Neural cell (in vitro differentiated cells): ENCODE measurements around the gene GPR161. TPM values are rescaled to one million over a fixed set of nuclear protein-coding genes. Genes with fewer than 3 reads are reported as not detected.

Source experiments
- H2AFZ ChIP-seq: fragments of 200-600, 300-800 bp; sonication (generic), shearing (Covaris generic); 2 replicates; pipeline ENCODE4 v1.6.0; 2014; ENCODE audit warnings: low read depth, mild to moderate bottlenecking, antibody characterized with exemption, low read length, moderate library complexity
- H3F3A ChIP-seq: fragments of 200-600 bp; shearing (Covaris generic); 2 replicates; pipeline ENCODE4 v1.6.1; 2016; ENCODE audit warnings: mild to moderate bottlenecking, moderate library complexity, mixed read lengths, antibody characterized with exemption, low read length; ENCODE audit not compliant: insufficient read depth, poor library complexity, severe bottlenecking
- H3K27ac ChIP-seq: fragments of 200-600, 300-800 bp; sonication (generic), shearing (Covaris generic); 2 replicates; pipeline ENCODE4 v1.5.1; 2014; ENCODE audit warnings: mild to moderate bottlenecking, low read length, moderate library complexity
- H3K27me3 ChIP-seq: fragments of 300-800, 200-600 bp; sonication (generic), shearing (Covaris generic); 2 replicates; pipeline ENCODE4 v1.6.0; 2014; ENCODE audit warnings: mild to moderate bottlenecking, low read depth, low read length, moderate library complexity; ENCODE audit not compliant: insufficient read depth
- H3K36me3 ChIP-seq: fragments of 300-800, 200-600 bp; sonication (generic), shearing (Covaris generic); 2 replicates; pipeline ENCODE4 v1.5.1; 2014; ENCODE audit warnings: mild to moderate bottlenecking, antibody characterized with exemption, low read length, moderate library complexity; ENCODE audit not compliant: insufficient read depth
- H3K4me2 ChIP-seq: fragments of 300-800, 200-600 bp; sonication (generic), shearing (Covaris generic); 2 replicates; pipeline ENCODE4 v1.6.0; 2014; ENCODE audit warnings: mild to moderate bottlenecking, low read length
- H3K4me3 ChIP-seq: fragments of 300-800, 200-600 bp; sonication (generic), shearing (Covaris generic); 2 replicates; pipeline ENCODE4 v1.5.1; 2014; ENCODE audit warnings: mild to moderate bottlenecking, low read length, moderate library complexity
- H3K79me2 ChIP-seq: fragments of 200-600 bp; shearing (Covaris generic); replicated peaks from 2 replicates; pipeline ENCODE4 v1.6.0; 2014; ENCODE audit warnings: mild to moderate bottlenecking, low read length, moderate library complexity; ENCODE audit not compliant: insufficient read depth
- H3K9ac ChIP-seq: fragments of 300-800, 200-600 bp; sonication (generic), shearing (Covaris generic); 2 replicates; pipeline ENCODE4 v1.6.1; 2016; ENCODE audit warnings: mild to moderate bottlenecking, low read length, mixed read lengths
- H3K9me2 ChIP-seq: fragments of 200-600 bp; shearing (Covaris generic); 2 replicates; pipeline ENCODE4 v1.6.1; 2016; ENCODE audit warnings: mild to moderate bottlenecking, low read length, mixed read lengths; ENCODE audit not compliant: insufficient read depth
- H3K9me3 ChIP-seq: fragments of 200-600, 300-800 bp; sonication (generic), shearing (Covaris generic); 2 replicates; pipeline ENCODE4 v1.6.1; 2016; ENCODE audit warnings: mild to moderate bottlenecking, mixed run types, low read length, moderate library complexity, mixed read lengths
- H4K20me1 ChIP-seq: fragments of 200-600 bp; shearing (Covaris generic); 2 replicates; pipeline ENCODE4 v1.6.1; 2016; ENCODE audit warnings: mild to moderate bottlenecking, mixed run types; ENCODE audit not compliant: insufficient read depth
- EP300 ChIP-seq: fragments of 450-650 bp; conservative IDR thresholded peaks from 2 replicates; pipeline ENCODE4 v1.6.1; 2014; ENCODE audit warnings: antibody characterized with exemption, mild to moderate bottlenecking, moderate library complexity; ENCODE audit not compliant: poor library complexity, severe bottlenecking
- EZH2 ChIP-seq: fragments of 200-600, 300-800 bp; shearing (Covaris generic), sonication (generic); IDR thresholded peaks from 2 replicates; pipeline ENCODE4 v1.6.1; 2014; ENCODE audit warnings: antibody characterized with exemption, low read length, borderline replicate concordance, mild to moderate bottlenecking; ENCODE audit not compliant: insufficient read depth, poor library complexity, severe bottlenecking
- MXI1 ChIP-seq: fragments of 450-650 bp; conservative IDR thresholded peaks from 2 replicates; pipeline ENCODE4 v1.6.1; 2014; ENCODE audit warnings: antibody characterized with exemption, mild to moderate bottlenecking; ENCODE audit not compliant: poor library complexity, severe bottlenecking
- POLR2AphosphoS5 ChIP-seq: IDR thresholded peaks from 2 replicates; pipeline ENCODE4 v1.6.1; 2012
- RAD21 ChIP-seq: fragments of 450-650 bp; conservative IDR thresholded peaks from 2 replicates; pipeline ENCODE4 v1.6.1; 2014; ENCODE audit warnings: antibody characterized with exemption, mild to moderate bottlenecking, moderate library complexity
- SMC3 ChIP-seq: fragments of 450-650 bp; conservative IDR thresholded peaks from 2 replicates; pipeline ENCODE4 v1.6.1; 2014; ENCODE audit warnings: antibody characterized with exemption, mild to moderate bottlenecking, moderate library complexity; ENCODE audit not compliant: poor library complexity
- TAF1 ChIP-seq: IDR thresholded peaks from 2 replicates; pipeline ENCODE4 v1.6.1; 2012; ENCODE audit warnings: low read depth
- polyA plus RNA-seq: library from polyadenylated mRNA; depleted of rRNA; stranded (reverse); fragments of >200 nt; gene quantifications from 2 replicates; pipeline ENCODE4 v1.2.3, GENCODE V29; 2014
- TF ChIP-seq, protein P1 (sequence below): fragments of 450-650 bp; IDR thresholded peaks from 2 replicates; pipeline ENCODE4 v1.5.1; 2014; ENCODE audit warnings: antibody characterized with exemption, mild to moderate bottlenecking, moderate library complexity; ENCODE audit not compliant: poor library complexity, severe bottlenecking
- TF ChIP-seq, protein P2 (sequence below): IDR thresholded peaks from 2 replicates; pipeline ENCODE4 v1.6.1; 2012; ENCODE audit warnings: borderline replicate concordance

GPR161 gene
- polyA plus RNA-seq, 1 donor from 2014 or later: 39.0 TPM

- no peaks in the 10 kb centered on the region for H3K9me2 ChIP-seq
- peaks cover 8% of the 10 kb centered on the region for H3K79me2 ChIP-seq
- peaks cover 18% of the 10 kb centered on the region for H3K36me3 ChIP-seq
- H3K9me3 ChIP-seq: no peaks in the 10 kb centered on the region
- no peaks in the 10 kb centered on the region for H3F3A ChIP-seq
- no peak overlapping the region for H3K4me3 ChIP-seq
- TF ChIP-seq POLR2AphosphoS5 (no peak), MXI1 (no peak), EP300 (no peak), RAD21 (no peak), EZH2 (no peak), TAF1 (no peak), SMC3 (no peak)
- TF ChIP-seq, protein P1, sequence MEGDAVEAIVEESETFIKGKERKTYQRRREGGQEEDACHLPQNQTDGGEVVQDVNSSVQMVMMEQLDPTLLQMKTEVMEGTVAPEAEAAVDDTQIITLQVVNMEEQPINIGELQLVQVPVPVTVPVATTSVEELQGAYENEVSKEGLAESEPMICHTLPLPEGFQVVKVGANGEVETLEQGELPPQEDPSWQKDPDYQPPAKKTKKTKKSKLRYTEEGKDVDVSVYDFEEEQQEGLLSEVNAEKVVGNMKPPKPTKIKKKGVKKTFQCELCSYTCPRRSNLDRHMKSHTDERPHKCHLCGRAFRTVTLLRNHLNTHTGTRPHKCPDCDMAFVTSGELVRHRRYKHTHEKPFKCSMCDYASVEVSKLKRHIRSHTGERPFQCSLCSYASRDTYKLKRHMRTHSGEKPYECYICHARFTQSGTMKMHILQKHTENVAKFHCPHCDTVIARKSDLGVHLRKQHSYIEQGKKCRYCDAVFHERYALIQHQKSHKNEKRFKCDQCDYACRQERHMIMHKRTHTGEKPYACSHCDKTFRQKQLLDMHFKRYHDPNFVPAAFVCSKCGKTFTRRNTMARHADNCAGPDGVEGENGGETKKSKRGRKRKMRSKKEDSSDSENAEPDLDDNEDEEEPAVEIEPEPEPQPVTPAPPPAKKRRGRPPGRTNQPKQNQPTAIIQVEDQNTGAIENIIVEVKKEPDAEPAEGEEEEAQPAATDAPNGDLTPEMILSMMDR: no peak
- TF ChIP-seq, protein P2, sequence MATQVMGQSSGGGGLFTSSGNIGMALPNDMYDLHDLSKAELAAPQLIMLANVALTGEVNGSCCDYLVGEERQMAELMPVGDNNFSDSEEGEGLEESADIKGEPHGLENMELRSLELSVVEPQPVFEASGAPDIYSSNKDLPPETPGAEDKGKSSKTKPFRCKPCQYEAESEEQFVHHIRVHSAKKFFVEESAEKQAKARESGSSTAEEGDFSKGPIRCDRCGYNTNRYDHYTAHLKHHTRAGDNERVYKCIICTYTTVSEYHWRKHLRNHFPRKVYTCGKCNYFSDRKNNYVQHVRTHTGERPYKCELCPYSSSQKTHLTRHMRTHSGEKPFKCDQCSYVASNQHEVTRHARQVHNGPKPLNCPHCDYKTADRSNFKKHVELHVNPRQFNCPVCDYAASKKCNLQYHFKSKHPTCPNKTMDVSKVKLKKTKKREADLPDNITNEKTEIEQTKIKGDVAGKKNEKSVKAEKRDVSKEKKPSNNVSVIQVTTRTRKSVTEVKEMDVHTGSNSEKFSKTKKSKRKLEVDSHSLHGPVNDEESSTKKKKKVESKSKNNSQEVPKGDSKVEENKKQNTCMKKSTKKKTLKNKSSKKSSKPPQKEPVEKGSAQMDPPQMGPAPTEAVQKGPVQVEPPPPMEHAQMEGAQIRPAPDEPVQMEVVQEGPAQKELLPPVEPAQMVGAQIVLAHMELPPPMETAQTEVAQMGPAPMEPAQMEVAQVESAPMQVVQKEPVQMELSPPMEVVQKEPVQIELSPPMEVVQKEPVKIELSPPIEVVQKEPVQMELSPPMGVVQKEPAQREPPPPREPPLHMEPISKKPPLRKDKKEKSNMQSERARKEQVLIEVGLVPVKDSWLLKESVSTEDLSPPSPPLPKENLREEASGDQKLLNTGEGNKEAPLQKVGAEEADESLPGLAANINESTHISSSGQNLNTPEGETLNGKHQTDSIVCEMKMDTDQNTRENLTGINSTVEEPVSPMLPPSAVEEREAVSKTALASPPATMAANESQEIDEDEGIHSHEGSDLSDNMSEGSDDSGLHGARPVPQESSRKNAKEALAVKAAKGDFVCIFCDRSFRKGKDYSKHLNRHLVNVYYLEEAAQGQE: no peak
- H2AFZ ChIP-seq: no peak overlapping the region
- H3K27ac ChIP-seq: no peak overlapping the region
- no peak overlapping the region for H3K9ac ChIP-seq
- H4K20me1 ChIP-seq: no peaks in the 10 kb centered on the region
- no peak overlapping the region for H3K4me2 ChIP-seq
- H3K27me3 ChIP-seq: no peaks in the 10 kb centered on the region
These were observed 32.2 kb downstream of the GPR161 start for GRCh38 chr1:168104535-168104934.

DNA sequence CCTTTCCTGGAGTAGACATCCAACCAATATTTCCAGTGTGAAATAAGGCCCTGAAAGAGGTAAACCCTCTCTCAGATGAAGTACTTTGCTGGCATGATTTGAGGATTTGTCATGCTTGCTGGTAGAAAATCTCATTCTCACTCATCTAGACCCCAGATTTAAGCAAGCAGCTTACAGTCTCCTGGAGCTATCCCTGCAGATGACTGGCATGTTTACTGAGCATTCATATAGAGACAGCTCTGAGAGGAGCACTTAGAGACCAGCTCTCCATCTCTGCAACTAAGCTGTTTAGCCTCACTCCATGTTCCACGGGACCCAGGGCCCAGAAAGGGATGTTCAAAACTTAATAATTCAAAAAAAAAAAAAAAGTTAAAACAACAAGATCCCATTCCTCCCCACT is 34.2 kb downstream of the GPR161 start:
- no peaks in the 10 kb centered on the region for H3K79me2 ChIP-seq
- no peaks in the 10 kb centered on the region for H3K27me3 ChIP-seq
- no peaks in the 10 kb centered on the region for H3F3A ChIP-seq
- H3K4me3 ChIP-seq: no peak overlapping the region
- no peak overlapping the region for H3K27ac ChIP-seq
- no peaks in the 10 kb centered on the region for H4K20me1 ChIP-seq
- no peak overlapping the region for H2AFZ ChIP-seq
- H3K9ac ChIP-seq: no peak overlapping the region
- H3K36me3 ChIP-seq: peaks cover 10% of the 10 kb centered on the region
- H3K4me2 ChIP-seq: no peak overlapping the region
- TF ChIP-seq TAF1 (no peak), MXI1 (no peak), POLR2AphosphoS5 (no peak), SMC3 (no peak), RAD21 (no peak), EP300 (no peak), EZH2 (no peak)
- TF ChIP-seq, protein P1: no peak
- TF ChIP-seq, protein P2: no peak
- no peaks in the 10 kb centered on the region for H3K9me2 ChIP-seq
- H3K9me3 ChIP-seq: no peaks in the 10 kb centered on the region
